Measurements from ENCODE around the gene TFEB. TPM values are rescaled to one million over a fixed set of nuclear protein-coding genes. Genes with fewer than 3 reads are reported as not detected.

Gene TFEB
- total and polyA plus RNA-seq, 2 of the 8 experiments (the other 6 are each of a cell fraction or from before 2014, with no cell fraction given), result 2.3 to 6.7 TPM

GRCh38 chr6:41705996-41706835, 29.2 kb downstream of the TFEB start (continued):
- peak in 2 of 3 experiments; percentile 92 to 97; a peak in 3 of 4 replicates for TF ChIP-seq CTCF (IDR thresholded peaks at IDR 0.05; ENCODE audit: control extremely low read depth in 1 of 3, insufficient read depth in 1 of 3, low read depth in 1 of 3, low read length in 3 of 3)
- TF ChIP-seq TBP (IDR thresholded peaks at IDR 0.05; ENCODE audit: low read depth, low read length), result peak; percentile 26; the same call in 1 of the 2 replicates
- TF ChIP-seq MAX (IDR thresholded peaks at IDR 0.05), result peak; percentile 58
- 0 out of 2 replicates have a peak, but pooled peaks have one; percentile 25 for TF ChIP-seq GABPA (IDR thresholded peaks at IDR 0.05; ENCODE audit: borderline replicate concordance, insufficient read depth, low read length)
- TF ChIP-seq SIN3A (conservative IDR thresholded peaks at IDR 0.05 in 1 of 2, IDR thresholded peaks at IDR 0.05 in 1 of 2; ENCODE audit: low read depth in 1 of 2, low read length in 2 of 2), result peak in 1 of 2 experiments; percentile 56; a peak in 1 of 4 replicates
